Tibial artery (tissue), 4 donors: ENCODE data around the gene NPAS3.

Source experiments
- DNase-seq, 2 donors: peaks; one replicate each; pipeline ENCODE4 v3.0.0-alpha.2; 2019
- H3K27ac ChIP-seq, 2 donors: fragments of 200-600 bp; sonication (generic) in 1 of 2; 1 replicate in 1 of 2; 2 replicates in 1 of 2; pipeline ENCODE4 v1.5.1; 2018 to 2019; ENCODE audit warnings: mild to moderate bottlenecking in 1 of 2
- H3K27me3 ChIP-seq, 2 donors: fragments of 200-600 bp; sonication (generic) in 1 of 2; one replicate each; pipeline versions ENCODE4 v1.5.1 to v1.6.0; 2016 to 2019
- H3K36me3 ChIP-seq, 3 donors: fragments of 200-600 bp; sonication (generic) in 2 of 3; one replicate each; pipeline ENCODE4 v1.5.1; 2016 to 2019; ENCODE audit warnings: mild to moderate bottlenecking in 2 of 3
- H3K4me1 ChIP-seq, 4 donors: fragments of 200-600 bp; sonication (generic) in 2 of 4; 1 replicate in 3 of 4; 2 replicates in 1 of 4; pipeline ENCODE4 v1.5.1; 2016 to 2019
- H3K4me3 ChIP-seq, 2 donors: fragments of 200-600 bp; sonication (generic) in 1 of 2; 1 replicate in 1 of 2; 2 replicates in 1 of 2; pipeline ENCODE4 v1.5.1; 2018 to 2019; ENCODE audit warnings: mild to moderate bottlenecking in 2 of 2
- H3K9me3 ChIP-seq, 3 donors: fragments of 200-600 bp; sonication (generic) in 1 of 3; one replicate each; pipeline ENCODE4 v1.5.1; 2016 to 2019
- intact Hi-C: fragments of 100-400 bp; cut with DNase I; formaldehyde crosslinking; loops from one replicate; pipeline ENCODE4 v1.15.0; 2023; ENCODE audit warnings: low total_unique reads
- TF ChIP-seq, protein P1 (sequence below), 2 experiments: fragments of 200-600 bp in 1 of 2; fragments of 450-650 bp in 1 of 2; IDR thresholded peaks; one replicate each; pipeline ENCODE4 v1.5.1; 2017 to 2019; ENCODE audit warnings: antibody characterized with exemption in 2 of 2, mild to moderate bottlenecking in 1 of 2, moderate library complexity in 1 of 2

NPAS3 gene

DNA sequence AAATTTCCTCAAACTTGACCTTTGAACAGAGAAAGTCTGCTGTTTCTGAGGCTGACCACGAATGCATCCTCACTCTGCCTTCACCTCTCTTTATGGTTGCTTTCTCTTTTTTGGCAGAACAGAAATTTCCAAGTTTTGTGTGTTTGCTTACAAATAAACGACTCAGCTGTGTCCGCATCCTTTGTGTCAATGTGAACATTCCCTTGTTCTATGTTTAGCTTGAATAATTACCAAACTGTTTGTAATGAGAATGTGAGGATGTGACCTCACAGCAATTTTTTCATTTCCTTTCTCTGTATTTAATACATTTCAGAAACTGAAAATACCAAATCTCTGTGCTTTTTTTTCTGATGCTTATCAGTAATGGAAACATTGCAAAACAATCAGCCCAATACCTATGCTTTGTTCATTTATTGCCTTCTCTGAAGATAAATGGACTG is 601.3 kb downstream of the NPAS3 start:
- Histone ChIP-seq H3K27me3 (no peaks in the 10 kb centered on the region), H3K36me3 (no peaks in the 10 kb centered on the region), H3K27ac (no peak overlapping the region), H3K4me1 (no peaks in the 10 kb centered on the region), H3K9me3 (no peaks in the 10 kb centered on the region), H3K4me3 (no peak overlapping the region)
- intact Hi-C loops, result no loop called here
- TF ChIP-seq, protein P1, sequence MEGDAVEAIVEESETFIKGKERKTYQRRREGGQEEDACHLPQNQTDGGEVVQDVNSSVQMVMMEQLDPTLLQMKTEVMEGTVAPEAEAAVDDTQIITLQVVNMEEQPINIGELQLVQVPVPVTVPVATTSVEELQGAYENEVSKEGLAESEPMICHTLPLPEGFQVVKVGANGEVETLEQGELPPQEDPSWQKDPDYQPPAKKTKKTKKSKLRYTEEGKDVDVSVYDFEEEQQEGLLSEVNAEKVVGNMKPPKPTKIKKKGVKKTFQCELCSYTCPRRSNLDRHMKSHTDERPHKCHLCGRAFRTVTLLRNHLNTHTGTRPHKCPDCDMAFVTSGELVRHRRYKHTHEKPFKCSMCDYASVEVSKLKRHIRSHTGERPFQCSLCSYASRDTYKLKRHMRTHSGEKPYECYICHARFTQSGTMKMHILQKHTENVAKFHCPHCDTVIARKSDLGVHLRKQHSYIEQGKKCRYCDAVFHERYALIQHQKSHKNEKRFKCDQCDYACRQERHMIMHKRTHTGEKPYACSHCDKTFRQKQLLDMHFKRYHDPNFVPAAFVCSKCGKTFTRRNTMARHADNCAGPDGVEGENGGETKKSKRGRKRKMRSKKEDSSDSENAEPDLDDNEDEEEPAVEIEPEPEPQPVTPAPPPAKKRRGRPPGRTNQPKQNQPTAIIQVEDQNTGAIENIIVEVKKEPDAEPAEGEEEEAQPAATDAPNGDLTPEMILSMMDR (IDR thresholded peaks at IDR 0.05), result no peak
- DNase-seq, result no peak

DNA sequence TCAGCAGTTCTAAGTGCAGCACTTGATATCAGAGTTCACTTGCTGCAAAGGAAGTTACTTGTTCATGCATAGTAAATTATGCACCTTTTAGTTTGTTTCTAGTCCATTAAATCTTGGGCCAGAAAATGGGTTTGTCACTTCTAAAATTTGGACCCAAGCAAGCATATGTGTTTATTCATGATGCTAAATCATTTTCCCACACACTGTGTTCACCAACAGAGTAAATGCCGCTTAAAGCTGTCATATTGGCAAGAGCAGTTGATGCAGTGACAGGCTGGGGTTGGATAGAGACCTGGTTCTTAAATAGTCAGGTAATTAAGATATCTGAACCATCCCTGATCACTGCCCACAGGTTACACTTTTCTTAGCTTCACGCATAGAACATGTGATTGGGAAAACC is 602.5 kb downstream of the NPAS3 start:
- Histone ChIP-seq H3K27me3 (no peaks in the 10 kb centered on the region), H3K4me1 (no peaks in the 10 kb centered on the region), H3K4me3 (no peak overlapping the region), H3K9me3 (no peaks in the 10 kb centered on the region), H3K36me3 (no peaks in the 10 kb centered on the region), H3K27ac (no peak overlapping the region)
- intact Hi-C loops, result no loop called here
- DNase-seq, result no peak
- TF ChIP-seq, protein P1 (IDR thresholded peaks at IDR 0.05), result no peak

DNA sequence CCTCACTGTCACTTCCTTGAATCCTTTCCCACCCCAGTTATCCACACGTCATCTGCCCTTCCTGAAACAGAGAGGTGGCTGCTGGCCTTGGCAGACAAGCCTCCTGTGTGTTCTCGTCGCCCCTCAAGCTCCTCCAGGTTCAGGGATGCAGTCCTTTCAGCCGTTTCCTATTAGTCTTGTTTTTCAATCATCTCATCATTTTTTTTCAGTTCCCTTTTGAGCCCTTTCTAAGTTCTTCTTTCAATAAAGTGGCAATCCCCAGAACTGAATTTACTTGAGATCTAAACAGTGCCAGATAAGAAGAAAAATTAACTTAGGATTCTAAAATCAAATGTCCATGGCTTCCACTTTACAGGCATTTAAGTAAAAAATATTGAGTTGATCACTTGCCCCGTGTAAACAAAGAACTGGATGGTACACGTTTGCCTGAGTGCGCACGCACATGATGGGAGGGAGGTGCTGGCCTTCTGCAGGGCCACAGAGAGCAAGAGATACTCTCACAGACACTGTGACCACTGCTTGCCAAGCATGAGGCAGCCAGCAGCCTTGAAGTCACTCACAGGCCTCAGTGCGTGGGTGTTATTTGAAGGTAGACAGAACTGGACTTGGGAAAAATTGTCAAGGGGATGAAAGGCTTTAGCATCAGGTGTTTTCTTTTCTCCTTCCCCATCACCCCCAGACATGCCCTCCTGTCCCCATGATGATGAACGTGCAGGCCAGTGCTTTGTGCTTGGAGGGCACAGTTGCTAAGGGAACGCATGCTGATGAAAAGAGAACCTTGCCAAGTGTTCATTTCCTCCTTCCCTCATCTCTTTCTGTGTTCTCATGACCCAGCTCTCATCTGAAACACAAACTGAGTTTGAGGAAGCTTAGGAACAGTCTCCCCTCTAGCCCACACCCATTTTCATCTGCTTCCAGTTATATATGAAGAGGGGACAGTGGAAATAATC is 603.9 kb downstream of the NPAS3 start:
- DNase-seq, result no peak
- TF ChIP-seq, protein P1 (IDR thresholded peaks at IDR 0.05), result no peak
- intact Hi-C loops, result no loop called here
- no peak overlapping the region for H3K27ac ChIP-seq
- no peaks in the 10 kb centered on the region for H3K36me3 ChIP-seq
- H3K27me3 ChIP-seq, result no peaks in the 10 kb centered on the region
- H3K9me3 ChIP-seq, result no peaks in the 10 kb centered on the region
- H3K4me1 ChIP-seq, result no peaks in the 10 kb centered on the region
- no peak overlapping the region for H3K4me3 ChIP-seq

DNA sequence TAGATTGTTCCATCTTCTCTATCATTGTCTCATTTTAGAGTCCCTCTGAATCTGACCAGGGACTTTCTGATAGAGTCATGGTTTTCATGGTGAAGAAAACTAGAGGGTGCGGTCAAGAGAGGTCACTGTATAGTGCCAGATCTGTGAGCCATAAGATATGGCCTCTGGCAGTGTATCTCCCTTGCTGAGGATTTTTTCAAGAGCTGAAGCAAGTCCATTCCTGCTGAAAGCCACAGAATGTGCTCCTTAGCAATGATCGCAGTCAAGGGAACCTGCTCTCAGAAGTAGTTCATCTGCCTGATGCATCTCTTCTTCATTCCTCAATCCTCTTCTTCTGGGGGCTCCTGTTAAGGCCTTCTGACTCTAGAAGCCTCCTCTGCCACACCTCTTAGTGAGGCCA is 607.0 kb downstream of the NPAS3 start:
- no peak overlapping the region for H3K27ac ChIP-seq
- no peak for DNase-seq
- H3K36me3 ChIP-seq, result no peaks in the 10 kb centered on the region
- TF ChIP-seq, protein P1 (IDR thresholded peaks at IDR 0.05), result no peak
- no peak overlapping the region for H3K4me3 ChIP-seq
- intact Hi-C loops, result no loop called here
- H3K9me3 ChIP-seq, result no peaks in the 10 kb centered on the region
- no peaks in the 10 kb centered on the region for H3K27me3 ChIP-seq
- no peaks in the 10 kb centered on the region for H3K4me1 ChIP-seq

DNA sequence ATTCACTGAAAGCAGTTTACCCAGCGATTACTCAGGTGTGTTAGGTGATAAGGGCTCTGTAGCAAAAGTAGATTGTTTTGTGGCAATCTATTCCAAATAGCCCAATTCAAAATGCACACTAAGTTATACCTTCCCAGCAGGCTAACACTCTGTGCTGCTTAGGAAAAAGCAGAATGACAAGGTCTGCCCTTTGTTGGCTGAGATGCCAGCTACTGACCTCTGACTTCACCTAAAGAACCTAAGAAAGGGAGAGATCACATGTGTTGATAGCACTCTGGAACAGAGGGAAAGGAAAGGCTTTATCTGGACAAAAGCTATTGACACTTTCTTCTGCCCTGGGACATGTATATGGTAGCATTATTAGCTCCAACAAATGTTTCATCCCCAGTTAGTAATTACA is 609.9 kb downstream of the NPAS3 start:
- Histone ChIP-seq H3K27ac (no peak overlapping the region), H3K4me1 (no peaks in the 10 kb centered on the region), H3K36me3 (no peaks in the 10 kb centered on the region), H3K4me3 (no peak overlapping the region), H3K27me3 (no peaks in the 10 kb centered on the region), H3K9me3 (no peaks in the 10 kb centered on the region)
- intact Hi-C loops, result no loop called here
- TF ChIP-seq, protein P1 (IDR thresholded peaks at IDR 0.05), result no peak
- no peak for DNase-seq
